ENCODE results near the gene FILIP1.

FILIP1 gene

GRCh38 chr6:75288023-75288422, 205.6 kb downstream of the FILIP1 start:
- DNase-seq, result no peak

- no peak for DNase-seq
Measured at GRCh38 chr6:75287424-75287823, 206.2 kb downstream of the FILIP1 start.

- no peak for DNase-seq
Measured at GRCh38 chr6:75286955-75287354, 206.6 kb downstream of the FILIP1 start.

- DNase-seq, result no peak
Measured at GRCh38 chr6:75285283-75285639, 208.3 kb downstream of the FILIP1 start.

- DNase-seq, result peak; percentile 92 to 97
Measured at GRCh38 chr6:75284632-75285282, 208.8 kb downstream of the FILIP1 start, which contains the start of gene TMEM30A. Gene TMEM30A, minus strand, starts transcription at chr6:75284792. Its CDS starts 154 bp downstream, at chr6:75284638.

GRCh38 chr6:75283907-75284631, 209.5 kb downstream of the FILIP1 start:
- peak in 1 of 2 experiments; percentile 14 for DNase-seq

- DNase-seq, result no peak
Measured at GRCh38 chr6:75282706-75283105, 210.9 kb downstream of the FILIP1 start.

- DNase-seq, result no peak
Measured at GRCh38 chr6:75281653-75282052, 211.9 kb downstream of the FILIP1 start.

GRCh38 chr6:75280131-75280855, 213.3 kb downstream of the FILIP1 start:
- no peak for DNase-seq

DNA sequence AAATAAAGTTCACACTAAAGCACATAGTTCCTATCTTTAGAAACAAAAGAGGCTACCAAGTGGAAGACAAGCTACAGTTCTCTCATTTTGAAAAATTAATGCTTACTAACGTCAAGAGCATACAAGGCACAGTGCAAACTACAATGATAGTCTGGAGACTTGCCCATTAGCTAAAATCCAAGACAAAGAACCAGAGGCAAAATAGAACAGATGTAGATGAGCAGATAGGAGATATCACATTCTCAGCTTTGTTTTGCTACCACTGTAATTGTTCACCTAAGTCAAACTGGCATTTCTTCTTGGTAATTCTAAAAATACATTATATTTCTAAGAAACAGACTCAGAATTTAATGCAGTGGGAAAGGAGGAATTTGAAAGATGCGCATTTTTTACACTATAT, 214.2 kb downstream of the FILIP1 start:
- DNase-seq, result no peak

GRCh38 chr6:75278474-75279077, 215.0 kb downstream of the FILIP1 start:
- DNase-seq, result no peak

DNA sequence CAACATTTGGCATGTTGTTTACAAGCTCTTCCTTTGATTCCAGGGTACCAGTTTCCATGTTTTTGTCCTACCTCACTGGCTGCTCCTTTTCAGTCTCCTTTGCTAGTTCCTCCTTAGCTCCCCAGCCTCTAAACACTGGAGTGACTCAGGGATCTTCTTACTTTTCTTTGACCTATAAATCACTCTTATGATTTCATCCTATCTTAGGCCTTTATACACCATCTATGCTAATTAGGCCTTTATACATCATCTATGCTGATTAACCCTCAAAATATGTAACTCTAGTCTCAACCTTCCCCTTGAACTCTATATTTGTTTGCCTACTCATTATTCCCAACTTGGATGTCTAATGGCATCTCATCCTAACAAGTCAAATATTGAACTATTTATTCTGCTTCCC, 218.5 kb downstream of the FILIP1 start:
- DNase-seq, result no peak

DNA sequence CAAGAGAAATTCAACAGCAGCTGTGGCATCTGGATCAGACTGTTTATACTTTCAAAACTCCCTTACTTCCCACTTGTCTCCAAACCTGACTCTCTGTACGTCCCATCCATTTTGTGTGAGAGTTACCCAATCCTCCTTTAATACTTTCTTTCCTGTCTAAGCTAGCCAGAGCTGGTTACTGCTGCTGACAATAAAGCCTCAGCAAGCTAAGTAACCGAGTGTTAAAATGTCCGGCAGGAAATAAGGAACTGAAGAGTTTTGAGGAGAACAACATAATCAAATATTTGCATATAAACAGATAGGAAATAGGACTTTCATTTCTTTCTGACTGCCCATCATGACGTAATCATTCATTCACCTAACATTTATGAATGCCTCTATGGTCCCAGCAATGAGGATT, 220.6 kb downstream of the FILIP1 start:
- no peak for DNase-seq

DNA sequence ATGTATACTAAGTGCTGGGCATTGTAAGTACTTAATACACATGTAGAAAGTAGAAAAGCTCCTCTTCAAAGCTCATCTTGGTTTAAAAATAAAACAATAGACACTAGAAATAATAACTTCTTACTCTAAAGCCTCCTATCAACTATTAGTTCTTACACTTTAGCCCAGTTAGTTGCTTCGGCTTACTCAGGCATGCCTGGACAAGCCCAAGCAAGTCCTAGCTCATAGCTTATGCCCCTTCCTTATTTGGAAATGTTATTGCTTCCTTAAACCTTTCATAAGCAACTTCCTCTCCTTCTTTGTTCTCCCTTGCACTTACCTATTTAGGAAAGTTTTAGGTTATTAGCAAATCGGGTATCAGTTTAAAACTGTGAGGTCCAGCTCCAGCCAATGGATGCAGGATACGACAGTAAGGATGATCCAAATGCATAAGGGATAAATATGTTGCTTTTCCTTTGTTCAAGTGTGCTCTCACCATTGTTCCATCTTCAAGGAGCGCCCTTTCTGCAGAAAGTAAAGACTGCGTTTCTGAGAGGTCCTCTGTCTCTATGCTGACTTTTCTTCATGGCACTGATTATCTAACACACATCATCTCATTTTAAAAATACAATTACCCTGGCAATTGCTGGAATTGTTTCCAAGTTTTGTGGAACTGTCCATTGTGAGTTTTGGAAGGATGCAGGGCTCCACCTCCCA, 221.3 kb downstream of the FILIP1 start:
- DNase-seq, result no peak

- no peak for DNase-seq
Measured at GRCh38 chr6:75268988-75269354, 224.6 kb downstream of the FILIP1 start.

DNA sequence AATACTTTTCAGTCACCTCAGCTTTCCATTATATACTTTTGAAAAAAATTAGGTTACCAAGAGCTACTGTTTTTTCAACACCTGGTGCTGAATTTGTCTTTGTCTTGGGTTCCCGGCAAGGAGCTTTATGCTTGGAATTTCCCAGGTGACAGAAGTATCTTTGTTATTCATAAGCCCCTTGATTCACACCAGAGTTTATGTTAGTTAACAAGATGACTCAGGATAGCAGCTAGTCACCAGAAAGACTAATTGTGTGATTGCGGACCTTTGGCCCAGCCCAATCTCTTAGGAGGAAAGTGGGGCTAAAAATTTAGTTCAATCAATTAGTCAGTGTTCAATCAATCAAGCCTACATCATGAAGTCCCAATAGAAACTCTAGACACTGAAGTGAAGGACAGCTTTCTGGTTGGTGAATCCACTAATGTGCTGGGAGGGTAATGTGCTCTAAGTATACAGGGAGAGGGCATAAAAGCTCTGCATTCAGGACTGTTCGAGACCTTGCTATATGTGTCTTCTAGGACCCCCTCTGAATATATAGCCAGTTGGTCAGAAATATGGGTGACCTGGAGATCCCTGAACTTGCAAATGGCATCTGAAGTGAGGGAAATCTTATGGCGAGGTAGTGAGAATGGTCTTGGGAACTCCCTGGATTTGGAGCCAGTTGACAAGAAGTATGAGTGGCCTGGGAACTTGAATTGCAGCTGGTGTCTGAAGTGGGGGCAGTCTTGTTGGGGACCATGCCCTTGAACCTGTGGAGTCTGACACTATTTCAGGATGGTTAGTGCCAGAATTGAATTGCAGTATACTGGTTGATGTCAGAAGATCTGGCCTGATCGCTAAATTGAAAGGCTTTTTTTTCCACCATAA, 225.2 kb downstream of the FILIP1 start:
- peak in 1 of 2 experiments; percentile 4 for DNase-seq

DNA sequence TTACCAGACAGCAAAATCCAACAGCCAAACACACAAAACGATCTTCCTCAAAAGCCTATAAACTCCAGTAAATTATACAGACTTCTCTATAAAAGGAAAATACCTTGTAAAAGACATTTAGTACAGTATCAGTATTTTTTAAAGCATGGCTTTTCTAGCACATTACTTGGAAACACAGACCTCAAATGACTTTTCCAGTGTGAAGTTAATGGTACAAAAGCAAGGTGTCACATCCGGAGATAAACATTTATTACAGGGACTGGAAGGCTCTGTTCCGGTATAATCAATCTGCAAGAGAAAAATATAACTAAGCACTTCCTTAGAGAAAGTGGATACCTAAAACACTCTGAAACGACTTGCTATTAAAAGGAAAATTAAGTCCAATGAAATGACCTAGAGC, 226.1 kb downstream of the FILIP1 start:
- DNase-seq, result no peak

GRCh38 chr6:75266716-75267291, 226.8 kb downstream of the FILIP1 start:
- no peak for DNase-seq

DNA sequence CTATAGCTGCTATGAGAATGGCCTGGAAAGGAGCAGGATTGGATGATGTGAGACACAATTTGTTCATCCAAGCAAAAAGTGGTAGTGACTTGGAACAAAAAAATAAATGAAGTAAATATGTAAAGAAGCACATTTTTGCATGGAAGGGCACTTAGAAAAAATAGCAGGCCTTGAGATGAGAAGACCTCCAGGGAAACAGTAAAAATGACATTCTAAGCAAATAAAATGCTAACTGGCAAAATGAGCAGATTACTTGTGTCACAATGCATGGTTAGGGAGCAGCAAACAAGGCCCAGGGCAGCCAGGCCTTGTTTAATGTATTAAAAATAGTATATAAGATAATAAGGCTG, 230.2 kb downstream of the FILIP1 start:
- DNase-seq, result no peak

DNA sequence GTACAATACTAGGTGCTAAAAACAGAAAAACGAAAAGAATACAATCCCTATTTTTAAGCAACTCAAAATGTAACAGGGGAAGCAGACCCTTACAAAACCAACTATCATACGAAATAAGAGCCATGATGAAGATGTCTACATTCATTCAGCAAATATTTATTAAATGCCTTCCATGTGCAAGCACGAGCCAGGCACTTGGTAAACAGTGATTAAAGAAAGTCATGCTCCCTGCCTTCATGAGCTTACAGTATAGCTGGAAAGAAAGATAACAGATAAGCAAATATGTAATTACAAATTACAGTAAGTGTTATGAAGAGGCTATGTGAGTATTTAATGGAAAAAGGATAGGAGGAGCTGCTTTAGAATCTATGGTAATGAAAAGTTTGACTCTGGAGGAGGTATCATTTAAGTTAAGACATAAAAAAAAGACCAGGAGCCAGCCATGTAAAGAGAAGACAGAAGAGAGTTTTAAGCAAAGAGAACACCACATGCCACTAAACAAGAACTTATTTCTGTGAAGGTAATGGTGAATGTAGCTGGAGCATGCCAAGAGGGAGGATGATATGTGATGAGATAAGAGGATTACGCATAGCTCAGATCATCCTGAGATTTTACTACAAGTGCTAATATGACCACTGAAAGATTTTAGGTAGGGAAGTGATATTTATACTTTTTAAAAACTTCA, 230.7 kb downstream of the FILIP1 start:
- no peak for DNase-seq

DNA sequence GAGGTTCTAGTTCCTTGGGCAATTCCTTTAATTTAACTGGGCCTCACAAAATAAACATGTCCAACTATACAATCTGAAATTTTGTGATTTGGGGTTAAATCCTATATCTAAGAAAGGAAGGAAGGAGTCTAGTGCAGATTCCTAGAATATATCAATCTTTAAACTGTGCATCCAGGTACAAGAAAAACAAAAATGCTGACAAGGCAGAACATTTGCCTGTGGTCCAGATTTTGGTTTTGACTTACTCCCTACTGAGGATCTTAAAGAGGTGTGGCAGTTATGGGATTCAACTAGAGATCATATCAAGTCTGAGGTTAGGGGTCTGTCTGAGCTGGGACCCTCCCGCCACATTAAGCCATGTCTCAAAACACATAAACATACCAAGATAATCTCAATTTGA, 232.3 kb downstream of the FILIP1 start:
- no peak for DNase-seq
